Ishikawa (cell line): ENCODE data around the gene S100A2.

Experiments used
- CEBPB ChIP-seq: IDR thresholded peaks from 2 replicates; pipeline ENCODE4 v1.6.1; 2012
- CREB1 ChIP-seq: IDR thresholded peaks from 2 replicates; pipeline ENCODE4 v1.6.1; 2012; ENCODE audit warnings: low read depth
- EGR1 ChIP-seq: IDR thresholded peaks from 2 replicates; pipeline ENCODE4 v1.6.1; 2012
- EP300 ChIP-seq: IDR thresholded peaks from 2 replicates; pipeline ENCODE4 v1.6.1; 2012; ENCODE audit warnings: borderline replicate concordance
- FOXM1 ChIP-seq: IDR thresholded peaks from 2 replicates; pipeline ENCODE4 v1.6.1; 2012; ENCODE audit warnings: low read depth, borderline replicate concordance
- MAX ChIP-seq: IDR thresholded peaks from 2 replicates; pipeline ENCODE4 v1.6.1; 2012
- NFIC ChIP-seq: IDR thresholded peaks from 2 replicates; pipeline ENCODE4 v1.6.1; 2012
- RAD21 ChIP-seq: IDR thresholded peaks from 2 replicates; pipeline ENCODE4 v1.6.1; 2012; ENCODE audit warnings: low read depth
- REST ChIP-seq: IDR thresholded peaks from 2 replicates; pipeline ENCODE4 v1.6.1; 2012; ENCODE audit warnings: low read depth, mild to moderate bottlenecking
- TAF1 ChIP-seq: IDR thresholded peaks from 2 replicates; pipeline ENCODE4 v1.6.1; 2012; ENCODE audit warnings: low read depth, mild to moderate bottlenecking
- TCF12 ChIP-seq: IDR thresholded peaks from 2 replicates; pipeline ENCODE4 v1.6.1; 2012; ENCODE audit warnings: low read depth
- TEAD4 ChIP-seq: IDR thresholded peaks from 2 replicates; pipeline ENCODE4 v1.6.1; 2012
- USF1 ChIP-seq: IDR thresholded peaks from 2 replicates; pipeline ENCODE4 v1.6.1; 2012
- YY1 ChIP-seq: IDR thresholded peaks from 2 replicates; pipeline ENCODE4 v1.6.1; 2012; ENCODE audit warnings: low read depth
- ZBTB7A ChIP-seq: IDR thresholded peaks from 2 replicates; pipeline ENCODE4 v1.6.1; 2012; ENCODE audit warnings: low read depth

S100A2 gene

GRCh38 chr1:153578490-153578889 is 12.8 kb upstream of the S100A2 start:
- TF ChIP-seq FOXM1, result no peak
- no peak for TF ChIP-seq EGR1
- TF ChIP-seq YY1, result no peak
- no peak for TF ChIP-seq ZBTB7A
- no peak for TF ChIP-seq REST
- no peak for TF ChIP-seq TCF12
- TF ChIP-seq EP300, result no peak
- TF ChIP-seq MAX, result no peak
- TF ChIP-seq CEBPB, result no peak
- no peak for TF ChIP-seq TEAD4
- TF ChIP-seq RAD21, result no peak
- TF ChIP-seq TAF1, result no peak
- TF ChIP-seq NFIC, result no peak
- TF ChIP-seq USF1, result no peak
- no peak for TF ChIP-seq CREB1

- TF ChIP-seq ZBTB7A (no peak), YY1 (no peak), NFIC (no peak), TCF12 (no peak), USF1 (no peak), FOXM1 (no peak), CEBPB (no peak), CREB1 (no peak), EP300 (no peak)
Observed at GRCh38 chr1:153577624-153578051, 12.0 kb upstream of the S100A2 start.

GRCh38 chr1:153577138-153577537 is 11.5 kb upstream of the S100A2 start:
- TF ChIP-seq USF1, result no peak
- no peak for TF ChIP-seq TCF12
- TF ChIP-seq FOXM1, result no peak
- TF ChIP-seq REST, result no peak
- no peak for TF ChIP-seq MAX
- no peak for TF ChIP-seq NFIC
- no peak for TF ChIP-seq ZBTB7A
- TF ChIP-seq YY1, result no peak
- TF ChIP-seq CEBPB, result no peak
- TF ChIP-seq TEAD4, result no peak
- no peak for TF ChIP-seq TAF1
- TF ChIP-seq RAD21, result no peak
- TF ChIP-seq EP300, result no peak
- TF ChIP-seq CREB1, result no peak

GRCh38 chr1:153573351-153573750 is 7.7 kb upstream of the S100A2 start:
- TF ChIP-seq TEAD4 (no peak), CEBPB (no peak)

GRCh38 chr1:153572569-153573015 is 6.9 kb upstream of the S100A2 start:
- TF ChIP-seq RAD21 (peak; percentile 99), EGR1 (no peak), MAX (peak; percentile 40; the same call in 1 of the 2 replicates), TEAD4 (no peak), CEBPB (no peak)

GRCh38 chr1:153571706-153572105 is 6.1 kb upstream of the S100A2 start:
- TF ChIP-seq USF1 (no peak), REST (no peak), ZBTB7A (no peak), FOXM1 (no peak), MAX (no peak), CREB1 (no peak), TAF1 (no peak), EGR1 (no peak), EP300 (no peak), CEBPB (no peak), TEAD4 (no peak)
